Measurements from ENCODE around the gene C9orf78.

C9orf78 gene

DNA sequence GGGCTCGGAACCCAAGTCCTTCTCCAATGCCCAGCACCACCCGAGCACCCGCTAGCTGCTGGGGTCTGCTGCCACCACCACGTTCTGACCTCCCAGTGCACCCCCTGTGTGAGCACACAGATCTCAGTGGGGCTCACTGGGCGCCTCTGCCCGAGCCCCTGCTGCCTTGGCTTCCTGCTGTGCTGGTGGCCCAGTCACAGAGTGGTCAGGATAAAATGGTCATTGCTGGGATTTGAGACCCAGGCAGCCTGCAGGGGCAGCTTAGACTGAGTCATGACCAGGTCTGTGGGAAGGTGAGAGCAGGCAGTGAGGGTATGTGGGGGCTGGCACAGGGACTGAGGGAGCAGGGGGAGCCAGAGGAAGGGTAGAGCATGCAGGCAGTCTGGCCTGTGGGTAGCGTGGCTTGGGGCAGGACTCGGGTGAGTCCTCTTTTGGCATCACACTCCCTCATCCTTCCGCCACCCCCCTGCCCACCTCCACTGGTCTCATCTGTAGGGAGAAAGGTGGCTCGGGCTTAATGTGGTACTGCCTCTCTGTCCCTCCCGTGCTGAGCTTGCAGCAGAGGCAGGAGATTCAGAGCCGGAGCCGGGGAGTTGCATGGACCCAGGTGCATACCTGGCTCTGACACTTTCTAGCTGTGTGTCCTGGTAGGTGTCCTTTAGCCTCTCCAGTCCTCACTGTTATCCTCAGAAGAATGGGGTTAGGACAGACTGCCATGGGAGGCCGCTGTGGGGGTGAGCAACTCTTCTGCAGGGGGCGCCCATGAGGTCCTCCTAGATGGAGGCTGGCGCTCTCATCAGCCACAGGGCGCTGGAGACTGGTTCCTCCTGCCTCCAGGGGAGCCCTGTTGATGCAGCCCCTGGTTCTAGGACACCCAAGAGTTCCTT, 32.3 kb upstream of the C9orf78 start:
- no peak for DNase-seq

DNA sequence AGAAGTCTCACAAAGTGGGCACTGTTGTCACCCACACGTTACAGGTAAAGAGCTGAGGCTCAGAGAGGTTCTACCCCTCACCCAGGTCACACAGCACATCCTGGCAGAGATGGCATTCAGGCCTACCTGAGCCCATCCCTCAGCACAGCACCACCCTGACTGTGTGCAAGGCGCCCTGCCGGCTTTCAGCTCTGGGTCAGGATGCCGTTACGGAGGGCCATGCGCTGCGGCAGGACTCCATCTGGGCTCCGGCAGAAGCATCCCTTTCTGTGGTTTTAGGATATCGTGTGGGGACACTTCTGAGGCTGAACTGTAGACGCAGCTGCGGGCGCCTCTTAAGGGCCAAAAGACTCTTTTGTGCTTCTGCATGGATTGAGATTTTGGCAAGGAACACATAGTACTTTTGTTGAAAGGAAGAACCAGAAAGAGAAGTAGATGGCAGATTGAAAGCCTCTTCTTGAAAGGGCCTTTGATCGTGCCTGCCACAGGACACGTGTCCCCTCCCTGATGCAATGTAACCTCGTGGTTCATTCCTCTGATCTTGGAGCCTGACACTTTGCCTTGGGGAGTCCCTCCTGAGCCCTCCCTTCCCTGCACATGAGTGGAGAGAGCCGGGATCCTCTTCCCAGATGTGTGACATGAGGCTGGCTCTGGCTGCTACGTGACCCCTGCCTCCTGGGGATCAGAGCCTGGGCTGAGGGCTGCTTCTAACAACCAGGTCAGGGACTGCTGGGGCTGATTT, 31.5 kb upstream of the C9orf78 start:
- DNase-seq: no peak

DNA sequence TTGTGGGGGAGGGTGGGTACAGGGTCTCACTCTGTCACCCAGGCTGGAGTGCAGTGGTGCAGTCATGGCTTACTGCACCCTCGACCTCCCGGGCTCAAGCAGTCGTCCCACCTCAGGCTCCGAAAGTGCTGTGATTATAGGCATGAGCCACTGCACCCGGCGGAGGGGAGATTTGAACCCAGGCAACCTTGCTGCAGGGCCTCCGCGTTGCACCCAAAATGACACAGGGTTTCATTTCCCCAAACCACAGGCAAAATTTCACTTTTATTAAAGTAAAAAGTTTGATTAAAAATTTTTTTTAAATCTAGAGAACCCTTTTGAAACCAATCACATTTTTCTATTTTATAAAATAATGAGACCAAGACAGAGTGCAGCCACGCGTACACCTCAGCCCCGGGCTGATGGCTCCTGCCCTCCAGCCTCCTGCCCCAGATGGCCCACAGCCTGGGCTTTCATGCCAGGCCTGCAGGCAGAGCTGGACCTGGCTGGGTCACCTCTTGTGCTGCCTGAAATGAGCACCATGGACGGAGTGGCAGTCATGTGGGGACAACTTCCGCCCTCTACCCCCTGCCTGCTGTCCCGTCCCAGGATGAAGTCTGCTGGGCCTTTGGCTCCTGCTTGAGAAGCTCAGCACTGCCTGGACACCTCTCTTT, 30.7 kb upstream of the C9orf78 start:
- DNase-seq: no peak

DNA sequence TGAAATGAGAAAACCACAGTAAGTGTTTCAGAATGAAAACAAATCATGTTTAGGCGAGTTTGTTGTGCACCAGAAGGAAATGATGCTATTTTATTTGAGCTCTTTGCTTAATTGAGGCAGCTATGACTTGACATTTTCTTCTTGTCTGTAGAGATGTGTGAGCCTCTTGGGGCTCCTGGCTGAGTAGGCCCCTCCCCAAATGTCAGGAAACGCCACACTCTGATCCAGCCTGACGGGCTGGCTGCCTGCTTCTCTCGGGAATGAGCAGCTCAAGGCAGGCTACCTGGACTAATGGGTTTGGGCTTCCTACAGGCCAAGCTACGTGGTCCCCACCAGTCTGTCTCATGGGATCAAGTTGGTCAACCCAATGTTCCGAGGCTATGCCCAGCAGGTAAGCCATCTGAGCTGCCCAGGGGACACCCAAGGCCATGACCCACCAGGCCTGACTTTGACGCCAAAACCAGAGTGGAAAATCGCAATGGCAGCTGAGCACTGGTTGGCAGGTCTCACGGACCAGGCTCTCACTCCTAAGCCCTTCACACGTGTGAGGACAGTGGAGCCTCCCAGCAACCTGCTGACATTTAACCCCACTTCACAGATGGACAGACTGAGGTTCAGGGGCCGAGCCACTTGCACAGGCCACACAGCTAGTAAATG, 30.0 kb upstream of the C9orf78 start:
- DNase-seq: no peak

DNA sequence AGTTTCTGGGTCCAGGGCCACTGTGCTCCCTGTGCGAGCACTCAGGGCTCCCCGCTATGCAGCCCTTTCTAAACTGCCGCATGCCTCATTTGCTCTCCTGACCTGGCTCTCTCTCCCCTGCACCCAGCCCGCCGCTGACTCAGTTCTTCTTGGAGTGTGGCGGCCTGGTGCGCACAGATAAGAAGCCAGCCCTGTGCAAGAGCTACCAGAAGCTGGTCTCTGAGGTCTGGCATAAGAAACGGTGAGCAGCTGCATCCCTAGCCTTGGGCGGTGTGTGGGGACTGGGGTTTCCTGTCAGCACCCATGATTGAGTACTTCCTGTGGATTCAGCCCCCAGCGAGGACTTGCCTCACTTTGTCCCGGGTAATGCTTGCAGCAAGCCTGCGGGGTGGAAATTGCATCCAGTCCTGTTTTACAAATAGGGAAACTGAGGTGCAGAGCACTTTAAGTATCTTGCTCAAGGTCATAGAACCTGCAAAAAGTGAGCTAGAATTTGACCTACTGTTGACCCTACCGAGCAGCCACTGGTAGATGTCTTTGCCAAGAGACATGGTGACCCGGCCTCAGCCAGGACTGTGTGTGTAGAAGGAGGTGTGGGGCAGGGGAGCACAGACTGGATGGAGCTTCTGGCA, 28.1 kb upstream of the C9orf78 start:
- DNase-seq: peak; percentile 39

DNA sequence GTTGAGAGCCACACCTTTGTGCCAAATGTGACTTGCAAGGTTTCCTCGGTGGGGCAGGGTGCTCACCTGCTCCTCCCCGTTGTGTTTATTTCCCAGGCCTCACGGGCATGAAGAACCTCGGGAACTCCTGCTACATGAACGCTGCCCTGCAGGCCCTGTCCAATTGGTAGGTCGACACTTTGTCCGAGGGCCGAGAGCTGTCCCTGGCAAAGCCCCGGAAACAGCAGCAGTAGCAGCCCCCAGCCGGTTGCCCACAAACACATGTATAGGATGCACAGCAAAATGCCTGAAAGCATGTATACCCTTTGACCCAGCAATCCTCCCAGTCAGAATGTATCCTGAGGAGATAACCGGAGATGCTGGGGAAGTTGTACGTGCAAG, 26.4 kb upstream of the C9orf78 start:
- DNase-seq: no peak

DNA sequence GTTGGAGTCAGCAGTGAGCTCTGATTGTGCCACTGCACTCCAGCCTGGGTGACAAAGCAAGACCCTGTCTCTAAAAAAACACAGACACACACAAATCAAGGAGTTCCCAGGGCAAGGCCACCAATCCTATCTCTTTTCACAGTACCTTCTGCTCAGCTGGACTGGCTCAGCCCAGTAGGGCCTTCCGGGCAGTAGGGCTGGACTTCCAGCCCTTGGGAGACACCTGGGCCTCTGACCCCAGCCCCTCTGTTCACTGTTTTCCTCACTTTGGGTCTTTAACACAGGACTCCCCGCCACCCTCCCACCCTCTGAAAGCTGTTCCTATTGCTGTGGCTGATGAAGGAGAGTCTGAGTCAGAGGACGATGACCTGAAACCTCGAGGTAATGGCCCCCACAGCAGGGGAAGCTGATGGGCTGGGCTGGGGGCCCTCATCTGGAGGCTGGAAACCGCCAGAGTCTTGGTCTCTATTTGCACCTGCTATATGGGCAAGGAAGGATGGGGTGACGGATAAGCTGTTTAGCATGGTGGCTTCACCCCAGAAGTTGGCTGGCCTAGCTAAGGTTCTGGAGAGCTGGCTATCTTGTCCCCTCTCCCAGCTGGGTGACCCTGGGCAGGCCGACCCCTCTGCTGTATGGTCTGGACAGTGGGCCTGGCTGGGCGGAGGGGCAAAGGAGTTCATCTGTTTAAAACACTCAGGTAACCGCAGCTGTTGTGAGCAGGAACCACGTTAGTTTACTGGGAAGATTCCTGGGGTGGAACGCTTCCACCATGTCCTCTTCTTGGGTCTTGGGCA, 25.8 kb upstream of the C9orf78 start:
- no peak for DNase-seq

DNA sequence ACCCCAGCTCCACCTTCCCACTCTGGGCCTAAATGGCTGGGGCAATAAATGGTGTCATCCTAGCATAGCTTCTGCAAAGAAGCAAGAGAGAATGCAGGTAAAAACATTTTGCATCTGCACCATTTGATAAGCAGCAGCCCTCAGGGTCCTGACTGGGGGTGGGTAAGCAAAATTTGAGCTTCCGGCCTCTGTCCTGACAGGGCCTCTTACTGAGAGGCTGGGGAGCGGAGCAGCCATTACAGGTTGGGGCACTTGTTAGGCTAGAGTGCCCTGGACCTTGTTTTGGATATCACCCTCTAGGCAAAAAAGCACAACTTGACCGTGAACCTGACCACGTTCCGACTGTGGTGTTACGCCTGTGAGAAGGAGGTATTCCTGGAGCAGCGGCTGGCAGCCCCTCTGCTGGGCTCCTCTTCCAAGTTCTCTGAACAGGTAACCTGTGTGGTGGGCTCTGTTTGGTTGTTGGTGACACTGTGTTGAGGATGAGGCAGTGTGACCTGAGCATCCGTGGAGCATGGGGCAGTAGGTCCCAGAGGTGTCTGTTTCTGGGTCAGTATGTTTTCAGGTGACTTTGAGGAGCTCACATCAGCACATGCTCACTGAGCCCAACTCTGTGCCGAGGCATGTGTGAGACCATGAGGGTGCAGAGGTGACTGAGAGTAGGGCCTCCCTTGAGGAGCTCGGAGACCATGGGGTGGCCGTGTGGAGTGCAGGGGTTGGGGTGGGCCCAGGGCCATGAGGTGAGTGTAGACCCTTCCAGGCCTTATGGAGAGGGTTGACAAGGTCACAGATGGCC, 23.3 kb upstream of the C9orf78 start:
- DNase-seq: no peak

DNA sequence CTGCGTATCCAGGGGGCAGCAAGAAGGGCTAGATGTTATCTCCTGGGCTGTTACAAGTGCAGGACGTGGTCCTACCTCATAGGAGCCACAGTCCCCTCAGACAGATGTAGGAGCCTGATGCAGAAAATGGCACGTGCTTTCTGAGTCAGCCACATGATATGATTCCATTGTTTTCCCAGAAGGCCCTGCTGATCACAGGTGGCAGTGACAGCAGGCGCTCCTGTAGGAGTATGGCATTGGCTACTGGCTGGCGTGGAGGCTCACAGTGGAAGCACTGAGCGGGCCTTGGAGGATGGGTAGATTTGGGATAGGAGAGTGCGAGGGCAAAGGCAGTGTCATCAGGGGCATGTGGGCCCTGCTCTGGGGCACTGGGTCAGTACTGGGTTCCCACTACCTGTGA, 22.1 kb upstream of the C9orf78 start:
- DNase-seq: no peak

DNA sequence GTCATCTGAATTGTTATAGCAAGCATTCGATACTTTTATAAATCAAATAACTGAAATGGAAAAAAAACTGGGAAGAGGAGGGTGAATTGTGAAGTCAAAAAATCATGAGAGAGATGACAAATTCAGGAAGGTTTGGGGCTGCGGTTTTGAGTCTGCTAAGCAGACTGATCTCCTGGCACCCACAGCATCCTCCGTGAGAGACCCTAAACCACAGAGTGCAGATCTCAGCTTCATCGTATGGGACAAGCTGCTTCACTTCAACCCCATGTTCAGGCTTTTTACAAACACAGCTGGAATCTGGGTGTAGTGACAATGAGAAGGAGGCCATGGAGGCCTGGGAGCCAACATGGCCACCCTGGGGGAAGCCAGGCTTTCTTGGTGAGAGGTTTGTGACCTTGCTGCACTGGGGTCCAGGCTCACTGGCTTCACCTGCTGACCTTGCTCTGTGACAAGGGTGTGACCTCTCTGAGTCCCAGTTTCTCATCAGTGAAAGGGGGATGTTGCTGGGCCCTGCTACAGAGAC, 19.6 kb upstream of the C9orf78 start:
- DNase-seq: no peak

DNA sequence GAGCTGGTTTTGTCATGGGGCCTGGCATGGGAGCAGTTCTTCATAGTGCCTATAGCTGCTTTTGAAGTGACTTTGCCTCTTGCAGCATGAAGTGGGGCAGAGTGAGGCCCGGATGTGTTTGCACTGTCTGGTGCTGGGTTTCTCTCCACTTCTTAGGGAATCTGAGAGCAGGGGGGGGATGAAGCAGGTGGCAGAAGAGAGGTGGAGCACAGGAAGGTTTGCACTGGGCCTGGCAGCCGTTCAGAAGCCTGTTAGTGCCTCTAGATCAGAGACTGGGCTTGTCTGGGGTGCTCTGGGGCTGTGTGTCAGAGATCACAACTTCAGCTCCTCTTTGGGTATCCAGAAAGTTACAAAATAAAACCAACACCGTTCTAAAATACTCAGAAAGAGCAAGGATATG, 18.5 kb upstream of the C9orf78 start:
- DNase-seq: no peak

DNA sequence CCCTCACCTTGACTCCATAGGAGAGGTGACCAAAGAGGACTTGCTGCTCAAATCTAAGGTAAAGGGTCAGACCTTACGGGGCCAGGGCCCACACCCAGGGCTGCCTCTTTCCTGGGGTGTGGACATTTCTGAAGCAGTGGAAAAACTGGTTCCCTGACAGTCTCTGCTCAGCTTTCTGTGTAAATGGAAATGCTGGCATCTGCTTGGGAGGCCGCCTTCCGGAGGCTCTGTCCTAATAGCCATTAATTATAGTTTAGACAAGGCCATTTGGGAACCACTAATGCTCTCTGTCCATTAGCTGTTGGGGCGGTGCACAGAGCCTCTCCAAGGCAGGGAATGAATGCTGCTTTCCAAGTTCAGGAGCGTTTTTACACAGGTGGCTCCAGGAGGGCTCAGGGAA, 17.5 kb upstream of the C9orf78 start:
- no peak for DNase-seq

DNA sequence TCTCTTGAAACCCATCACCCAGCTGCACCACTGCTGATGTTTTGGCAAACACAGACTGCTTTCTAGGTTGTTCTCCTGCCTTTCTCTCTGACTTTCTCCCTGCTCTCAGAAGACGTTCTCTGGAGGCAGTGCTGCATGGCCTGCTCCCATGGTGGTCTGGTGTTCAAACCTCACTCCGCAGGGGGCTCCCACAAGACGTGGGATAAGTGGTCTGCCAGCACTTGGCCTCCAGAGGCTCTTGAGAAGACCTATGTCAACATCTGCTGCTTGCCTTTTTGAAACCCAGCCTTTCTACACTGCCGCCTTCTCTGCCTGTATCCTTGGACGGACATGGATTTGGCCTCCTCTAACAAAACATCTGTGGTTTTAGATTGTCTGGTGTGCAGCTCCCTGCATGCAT, 16.7 kb upstream of the C9orf78 start:
- no peak for DNase-seq

DNA sequence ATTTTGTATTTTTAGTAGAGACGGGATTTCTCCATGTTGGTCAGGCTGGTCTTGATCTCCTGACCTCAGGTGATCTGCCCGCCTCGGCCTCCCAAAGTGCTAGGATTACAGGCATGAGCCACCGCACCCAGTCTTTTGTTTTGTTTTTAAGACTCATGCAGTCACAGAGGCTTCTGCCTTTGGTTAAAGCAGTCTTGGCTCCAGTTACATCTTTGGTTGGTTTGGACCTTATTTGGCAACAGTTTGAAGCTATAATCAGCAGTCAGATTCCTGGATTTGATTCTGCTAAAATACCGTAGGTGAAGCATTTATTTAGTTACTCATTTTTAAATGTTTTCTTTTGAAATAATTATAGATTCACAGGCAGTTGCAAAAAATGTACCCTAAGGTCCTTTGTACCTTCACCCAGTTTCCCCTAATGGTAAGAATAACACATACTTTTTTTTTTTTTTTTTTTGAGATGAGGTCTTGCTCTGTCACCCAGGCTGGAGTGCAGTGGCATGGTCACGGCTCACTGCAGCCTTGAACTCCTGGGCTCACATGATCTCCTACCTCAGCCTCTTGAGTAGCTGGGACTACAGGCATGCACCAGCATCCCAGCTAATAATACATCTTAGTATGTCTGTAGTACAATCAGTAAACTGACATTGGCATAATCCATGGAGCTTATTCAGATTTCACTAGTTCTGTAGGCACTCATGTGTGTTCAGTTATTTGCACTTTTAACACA, 15.9 kb upstream of the C9orf78 start:
- no peak for DNase-seq

DNA sequence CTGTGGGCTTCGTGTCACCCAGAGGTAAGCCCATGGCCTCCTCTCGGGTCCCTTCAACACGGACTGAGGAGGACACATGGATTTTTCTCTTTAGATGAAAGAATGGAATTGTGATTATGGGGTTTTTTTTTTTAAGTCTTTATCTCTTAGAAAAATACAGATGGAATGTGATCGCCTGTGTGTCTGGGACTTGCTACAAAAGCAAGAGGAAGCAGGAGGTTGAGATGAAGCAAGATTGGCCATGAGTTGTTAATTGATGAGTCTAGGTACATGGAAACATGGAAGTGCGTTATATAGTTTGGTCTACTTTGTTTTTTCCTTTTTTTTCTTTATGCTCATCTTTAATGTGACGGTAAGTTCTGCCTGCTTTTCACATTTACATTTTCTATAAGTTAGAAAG, 14.8 kb upstream of the C9orf78 start:
- no peak for DNase-seq

DNA sequence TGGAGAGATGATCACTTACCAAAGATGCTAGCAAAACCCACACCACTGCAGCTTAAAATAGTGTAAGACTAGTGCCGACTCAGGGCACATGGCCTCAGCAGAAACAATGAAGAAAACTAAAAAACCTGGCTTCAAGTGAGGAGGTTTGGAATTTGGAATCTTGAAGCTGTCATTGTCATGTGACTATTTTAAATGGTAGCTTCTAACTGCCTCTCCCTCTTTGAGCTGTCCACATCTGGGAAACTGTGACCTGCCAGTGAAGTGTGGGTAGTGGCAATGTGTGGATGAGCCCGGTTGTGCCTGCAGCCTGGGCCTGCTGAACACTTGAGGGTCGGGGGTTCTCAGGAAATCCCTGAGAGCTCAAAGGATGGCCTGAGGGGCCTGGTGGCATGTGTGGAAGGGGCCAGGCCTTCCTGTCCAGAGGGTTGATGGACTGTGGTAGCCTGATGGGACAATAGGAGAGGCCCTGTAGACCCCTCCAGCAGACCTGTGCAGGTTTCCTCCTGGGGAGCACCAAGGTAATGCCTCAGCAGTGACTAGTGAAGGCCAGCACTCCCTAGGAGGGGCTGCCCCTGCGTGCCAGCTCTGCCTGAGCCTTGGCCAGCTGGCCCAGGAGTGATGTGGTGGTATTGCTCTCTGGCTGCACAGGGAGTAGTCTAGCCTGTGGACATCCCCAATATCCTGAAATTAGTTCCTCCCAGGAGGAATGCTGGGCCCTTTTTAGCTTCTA, 13.8 kb upstream of the C9orf78 start:
- no peak for DNase-seq

DNA sequence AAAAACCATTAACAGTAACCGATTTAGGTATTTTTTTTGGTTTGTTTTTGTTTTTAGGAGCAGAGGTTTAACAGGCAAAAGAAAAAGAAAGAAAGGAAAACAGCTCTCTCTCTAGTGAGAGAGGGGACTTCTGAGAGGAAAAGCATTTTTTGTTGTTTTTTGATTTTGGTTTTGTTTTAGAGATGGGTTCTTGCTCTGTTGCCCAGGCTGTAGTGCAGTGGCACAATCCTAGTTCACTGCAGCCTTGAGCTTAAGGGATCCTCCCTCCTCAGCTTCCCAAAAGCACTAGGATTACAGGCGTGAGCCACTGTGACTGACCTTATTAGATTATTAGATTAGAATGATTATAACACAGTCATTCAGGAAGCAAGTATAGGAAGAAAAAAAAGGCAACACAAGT, 10.3 kb upstream of the C9orf78 start:
- no peak for DNase-seq

DNA sequence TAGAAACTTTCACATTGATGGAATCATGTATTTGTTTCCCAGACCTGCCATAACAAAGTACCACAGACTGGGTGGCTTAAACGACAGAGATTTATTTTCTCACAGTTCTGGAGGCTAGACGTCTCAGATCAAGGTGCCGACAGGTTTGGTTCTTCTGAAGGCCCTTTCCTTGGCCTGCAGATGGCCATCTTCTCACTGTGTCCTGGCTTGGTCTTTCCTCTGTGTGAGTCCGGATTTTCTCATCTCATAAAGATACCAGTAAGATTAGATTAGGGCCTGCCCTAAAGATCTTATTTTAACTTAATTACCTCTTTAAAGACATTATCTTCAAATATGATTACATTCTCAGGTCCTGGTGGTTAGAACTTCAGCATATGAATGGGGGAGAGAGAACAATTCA, 6.0 kb upstream of the C9orf78 start:
- DNase-seq: no peak

DNA sequence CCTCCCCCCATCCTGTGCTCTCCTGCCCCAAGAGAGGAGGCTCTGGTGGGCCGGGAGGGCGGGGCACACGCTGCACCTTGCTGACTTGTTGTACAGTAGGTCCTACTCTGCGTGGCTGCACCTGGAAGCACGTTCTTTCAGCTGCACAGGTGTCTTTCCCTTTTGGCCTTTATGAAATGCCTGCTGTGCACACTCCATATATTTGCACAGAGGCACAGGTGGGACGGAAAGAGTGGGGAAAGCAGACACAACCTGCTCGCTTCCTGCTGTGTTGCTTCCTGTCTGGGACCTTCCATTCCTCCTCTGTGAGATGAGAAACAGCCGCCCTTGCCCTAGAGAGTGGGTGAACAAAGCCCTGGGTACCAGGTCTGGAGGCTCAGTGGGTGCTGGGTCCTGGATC, 5.0 kb upstream of the C9orf78 start:
- no peak for DNase-seq

Measured in stimulated activated CD4-positive, alpha-beta T cell treated with anti-CD3 and anti-CD28 coated beads, Interleukin-12 subunit alpha, Interleukin-12 subunit beta, amount 100 ng/mL, for 4 hours (primary cell).